Adrenal gland (tissue), 5 donors: ENCODE measurements around the gene XIRP2.

ENCODE experiments used
- CTCF ChIP-seq, 6 experiments: fragments of 450-650 bp in 4 of 6; fragments of 200-600 bp in 2 of 6; sonication (generic) in 1 of 6; IDR thresholded peaks; 1 replicate in 5 of 6; 2 replicates in 1 of 6; pipeline versions ENCODE4 v1.5.1 to v1.8.0; 2016 to 2021; ENCODE audit warnings: antibody characterized with exemption in 6 of 6, mild to moderate bottlenecking in 2 of 6, moderate library complexity in 1 of 6
- POLR2A ChIP-seq, 2 donors: fragments of 450-650 bp; IDR thresholded peaks; one replicate each; pipeline ENCODE4 v1.6.1; 2017; ENCODE audit warnings: antibody characterized with exemption in 2 of 2, mild to moderate bottlenecking in 2 of 2, moderate library complexity in 1 of 2
- donor health status: DM: no; HTN: no; CAD: no.

- no peak for TF ChIP-seq CTCF (IDR thresholded peaks at IDR 0.05)
- no peak for TF ChIP-seq POLR2A (IDR thresholded peaks at IDR 0.05)
Measured at GRCh38 chr2:166942377-166942776, 54.1 kb downstream of the XIRP2 start.
